Colonic mucosa (tissue), 4 donors: ENCODE measurements around the gene SYNE4. TPM values are rescaled to one million over a fixed set of nuclear protein-coding genes. Genes with fewer than 3 reads are reported as not detected.

ENCODE experiments used
- DNase-seq: peaks from one replicate; pipeline ENCODE4 v3.0.0-alpha.2; 2020
- H3K27ac ChIP-seq: fragments of 200-600 bp; one replicate; pipeline ENCODE4 v1.8.0; 2021
- H3K27me3 ChIP-seq: fragments of 200-600 bp; one replicate; pipeline ENCODE4 v1.8.0; 2021
- H3K36me3 ChIP-seq: fragments of 200-600 bp; one replicate; pipeline ENCODE4 v1.8.0; 2021
- H3K4me1 ChIP-seq: fragments of 200-600 bp; one replicate; pipeline ENCODE4 v1.8.0; 2021; ENCODE audit warnings: mild to moderate bottlenecking
- H3K4me3 ChIP-seq: fragments of 200-600 bp; one replicate; pipeline ENCODE4 v1.8.0; 2021
- H3K9ac ChIP-seq, 2 donors: one replicate each; pipeline ENCODE4 v1.7.0; 2013; ENCODE audit warnings: control low read depth in 2 of 2, low read depth in 2 of 2, low read length in 2 of 2
- H3K9me3 ChIP-seq: fragments of 200-600 bp; one replicate; pipeline ENCODE4 v1.8.0; 2021
- CTCF ChIP-seq: fragments of 200-600 bp; IDR thresholded peaks from one replicate; pipeline ENCODE4 v1.8.0; 2022; ENCODE audit warnings: antibody characterized with exemption, mild to moderate bottlenecking
- intact Hi-C: fragments of 100-400 bp; cut with DNase I; formaldehyde crosslinking; loops from one replicate; pipeline ENCODE4 v1.14.1; 2022
- total RNA-seq, 2 donors: library from RNA; stranded (reverse); fragmentation: NEBNext Ultra II Directional in 1 of 2; extraction: Animal tissue kit (Norgen Biotek cat#: 25700) in 1 of 2; gene quantifications; one replicate each; pipeline ENCODE4 v1.2.1, GENCODE V29; 2021
- donor health status: healthy.
- donor health status: DM: no; HTN: no; CAD: no.
- donor health status: DM: no; HTN: no; CAD: no.

The SYNE4 gene
- total RNA-seq: 10 to 100 TPM in 1 of 2 donors, 1 to 10 TPM in 1; 9.3 to 10.1 TPM

GRCh38 chr19:36008336-36008978 lies at the start of gene SYNE4:
Gene SYNE4 (minus strand): TSS chr19:36008813. CDS start chr19:36008681, 132 bp downstream.
- no peak for TF ChIP-seq CTCF
- no peaks in the 10 kb centered on the region for H3K9me3 ChIP-seq
- no peaks in the 10 kb centered on the region for H3K36me3 ChIP-seq
- no peaks in the 10 kb centered on the region for H3K27me3 ChIP-seq
- peak; percentile 81 for DNase-seq
- intact Hi-C loops: no loop called here
- H3K4me3 ChIP-seq: peak within 1 kb of the TSS; percentile 51
- no peaks in the 10 kb centered on the region for H3K4me1 ChIP-seq
- peak within 1 kb of the TSS; percentile 54 to 68 for H3K9ac ChIP-seq
- peak within 1 kb of the TSS; percentile 75 for H3K27ac ChIP-seq

- H3K27me3 ChIP-seq: no peaks in the 10 kb centered on the region
- TF ChIP-seq CTCF: no peak
- no peaks in the 10 kb centered on the region for H3K9me3 ChIP-seq
- intact Hi-C loops: loop anchor here (10.0 kb wide), 2 partner anchors 60 kb away; partner anchors contain the start of genes OVOL3, POLR2I, SDHAF1 and TBCB
- H3K4me1 ChIP-seq: peaks cover 5% of the 10 kb centered on the region
- H3K27ac ChIP-seq: peak within 1 kb of the TSS; percentile 95
- peak within 1 kb of the TSS; percentile 70 for H3K4me3 ChIP-seq
- DNase-seq: peak; percentile 94
- H3K9ac ChIP-seq: peak within 1 kb of the TSS; percentile 59 to 96
- H3K36me3 ChIP-seq: no peaks in the 10 kb centered on the region
Measured at GRCh38 chr19:36054733-36055686, 46.4 kb upstream of the SYNE4 start, which contains the start of gene WDR62. Gene WDR62 (plus strand): TSS chr19:36054897. CDS start chr19:36054972, 75 bp downstream.

GRCh38 chr19:36054119-36054732 lies 45.6 kb upstream of the SYNE4 start, which contains the start of gene THAP8:
Gene THAP8 (minus strand): TSS chr19:36054285. CDS start chr19:36054217, 68 bp downstream.
- intact Hi-C loops: loop anchor here (10.0 kb wide), 2 partner anchors 59 to 61 kb away; partner anchors contain the start of genes OVOL3, POLR2I, SDHAF1 and TBCB
- H3K27ac ChIP-seq: peak within 1 kb of the TSS; percentile 95
- peaks cover 5% of the 10 kb centered on the region for H3K4me1 ChIP-seq
- peak; percentile 10 for TF ChIP-seq CTCF
- H3K9ac ChIP-seq: peak within 1 kb of the TSS; percentile 59 to 96
- H3K9me3 ChIP-seq: no peaks in the 10 kb centered on the region
- peak; percentile 100 for DNase-seq
- H3K27me3 ChIP-seq: no peaks in the 10 kb centered on the region
- peak within 1 kb of the TSS; percentile 70 for H3K4me3 ChIP-seq
- no peaks in the 10 kb centered on the region for H3K36me3 ChIP-seq

- Histone ChIP-seq H3K9me3 (no peaks in the 10 kb centered on the region), H3K27me3 (no peaks in the 10 kb centered on the region), H3K4me3 (no peak overlapping the region), H3K9ac (no peak overlapping the region), H3K36me3 (no peaks in the 10 kb centered on the region), H3K27ac (no peak overlapping the region), H3K4me1 (peaks cover 5% of the 10 kb centered on the region)
- intact Hi-C loops: loop anchor here (10.0 kb wide), 2 partner anchors 57 to 63 kb away; partner anchors contain the start of genes OVOL3, POLR2I, SDHAF1 and TBCB
- DNase-seq: no peak
- no peak for TF ChIP-seq CTCF
Measured at GRCh38 chr19:36051637-36052036, 43.0 kb upstream of the SYNE4 start.

GRCh38 chr19:36051236-36051635 lies 42.6 kb upstream of the SYNE4 start:
- Histone ChIP-seq H3K27me3 (no peaks in the 10 kb centered on the region), H3K4me1 (peaks cover 5% of the 10 kb centered on the region), H3K9ac (no peak overlapping the region), H3K4me3 (no peak overlapping the region), H3K9me3 (no peaks in the 10 kb centered on the region), H3K36me3 (no peaks in the 10 kb centered on the region), H3K27ac (no peak overlapping the region)
- no peak for TF ChIP-seq CTCF
- DNase-seq: no peak
- intact Hi-C loops: loop anchor here (10.0 kb wide), 2 partner anchors 56 to 64 kb away; partner anchors contain the start of genes OVOL3, POLR2I, SDHAF1 and TBCB
